Stimulated activated CD8-positive, alpha-beta memory T cell treated with anti-CD3 and anti-CD28 coated beads, Interleukin-4, amount 100 ng/mL, for 24 hours (primary cell): Measurements from ENCODE around the gene ACYP2.
"Not testable (repeated sequence)": the region's sequence is repeated elsewhere in the genome, so short reads cannot be mapped to it uniquely, and the experiment has no call there.

Experiments used
- DNase-seq: peaks from one replicate; pipeline ENCODE4 v3.0.0-alpha.2; 2020; ENCODE audit warnings: low read depth

ACYP2 gene

GRCh38 chr2:54099370-54099769 lies 16.0 kb upstream of the ACYP2 start:
- DNase-seq = no peak

GRCh38 chr2:54099829-54100585 lies 15.4 kb upstream of the ACYP2 start:
- DNase-seq = no peak

GRCh38 chr2:54100772-54101171 lies 14.6 kb upstream of the ACYP2 start:
- no peak for DNase-seq

- DNase-seq = no peak
These were observed 11.7 kb upstream of the ACYP2 start for GRCh38 chr2:54103454-54104314.

GRCh38 chr2:54106631-54107454 lies 8.6 kb upstream of the ACYP2 start:
- no peak for DNase-seq

- DNase-seq = no peak
These were observed 8.0 kb upstream of the ACYP2 start for GRCh38 chr2:54107455-54107764.

- DNase-seq = no peak
These were observed 7.4 kb upstream of the ACYP2 start for GRCh38 chr2:54107903-54108615.

- DNase-seq = no peak
These were observed 5.6 kb upstream of the ACYP2 start for GRCh38 chr2:54109848-54110247.

- DNase-seq = not testable (repeated sequence)
These were observed 936 bp upstream of the ACYP2 start for GRCh38 chr2:54114479-54114878.

GRCh38 chr2:54114936-54115283 lies 505 bp upstream of the ACYP2 start:
- no peak for DNase-seq

- DNase-seq = not testable (repeated sequence)
These were observed 1.2 kb downstream of the ACYP2 start for GRCh38 chr2:54116598-54116997.

- no peak for DNase-seq
These were observed 5.5 kb downstream of the ACYP2 start for GRCh38 chr2:54120950-54121349.

GRCh38 chr2:54122171-54122935 lies 6.9 kb downstream of the ACYP2 start:
- DNase-seq = no peak

- DNase-seq = no peak
These were observed 7.5 kb downstream of the ACYP2 start for GRCh38 chr2:54122939-54123338.

GRCh38 chr2:54127174-54127573 lies 11.8 kb downstream of the ACYP2 start:
- not testable (repeated sequence) for DNase-seq

- DNase-seq = no peak
These were observed 17.6 kb downstream of the ACYP2 start for GRCh38 chr2:54133056-54133455.

GRCh38 chr2:54139210-54139609 lies 23.8 kb downstream of the ACYP2 start:
- DNase-seq = no peak

GRCh38 chr2:54143780-54144179 lies 28.4 kb downstream of the ACYP2 start:
- no peak for DNase-seq

- no peak for DNase-seq
These were observed 33.0 kb downstream of the ACYP2 start for GRCh38 chr2:54148391-54148790.

GRCh38 chr2:54149638-54150441 lies 34.4 kb downstream of the ACYP2 start:
- no peak for DNase-seq
